Caco-2 (cell line): ENCODE results near the gene FAS. TPM values are rescaled to one million over a fixed set of nuclear protein-coding genes. Genes with fewer than 3 reads are reported as not detected.

Source experiments
- BruUV-seq: library from RNA; stranded (reverse); fragments of 400-500 nt; replicated peaks from 2 replicates; lab custom pipeline; 2021; lab: Mats Ljungman, UMichigan
- CTCF ChIA-PET: fragments of 300-600 bp; sonication (Branson Sonifier 250); formaldehyde crosslinking; loops from one replicate; lab custom pipeline; 2022; ENCODE audit warnings: antibody characterized with exemption; lab: Charles Lee
- POLR2A ChIA-PET: fragments of 300-600 bp; sonication (Branson Sonifier 250); formaldehyde crosslinking; loops from one replicate; lab custom pipeline; 2022; ENCODE audit warnings: antibody characterized with exemption; lab: Charles Lee
- DNase-seq, 2 experiments: peaks; one replicate each; pipeline versions ENCODE4 v3.0.0 to v3.0.0-alpha.2; 2020 to 2022
- H3K27me3 ChIP-seq: replicated peaks from 2 replicates; pipeline ENCODE4 v1.6.0; 2011; ENCODE audit warnings: low read length; ENCODE audit not compliant: control insufficient read depth, insufficient read depth
- H3K36me3 ChIP-seq: 2 replicates; pipeline ENCODE4 v1.5.1; 2011; ENCODE audit warnings: low read length; ENCODE audit not compliant: control insufficient read depth, insufficient read depth
- H3K4me1 ChIP-seq: fragments of 250-450 bp; sonication (Bioruptor Pico); 2 replicates; pipeline ENCODE4 v1.5.1; 2020; ENCODE audit warnings: mild to moderate bottlenecking
- H3K4me3 ChIP-seq: 2 replicates; pipeline ENCODE4 v1.5.1; 2011; ENCODE audit warnings: low read depth, mild to moderate bottlenecking, control low read depth, low read length
- H3K9me3 ChIP-seq: fragments of 250-450 bp; sonication (Bioruptor Pico); 2 replicates; pipeline ENCODE4 v1.5.1; 2020; ENCODE audit warnings: mild to moderate bottlenecking, moderate library complexity
- H3K27ac Mint-ChIP-seq: one replicate; pipeline ENCODE4 v1.8.0; 2022; ENCODE audit warnings: mixed read lengths; ENCODE audit not compliant: unreplicated experiment
- H3K27me3 Mint-ChIP-seq: one replicate; pipeline ENCODE4 v1.8.0; 2022; ENCODE audit warnings: mixed read lengths; ENCODE audit not compliant: insufficient read depth, unreplicated experiment
- H3K36me3 Mint-ChIP-seq: one replicate; pipeline ENCODE4 v1.8.0; 2022; ENCODE audit warnings: mild to moderate bottlenecking, mixed read lengths; ENCODE audit not compliant: insufficient read depth, unreplicated experiment
- H3K4me1 Mint-ChIP-seq: one replicate; pipeline ENCODE4 v1.8.0; 2022; ENCODE audit warnings: low read depth, mixed read lengths; ENCODE audit not compliant: unreplicated experiment
- H3K4me3 Mint-ChIP-seq: one replicate; pipeline ENCODE4 v1.8.0; 2022; ENCODE audit warnings: mild to moderate bottlenecking, moderate library complexity, mixed read lengths; ENCODE audit not compliant: unreplicated experiment
- H3K9me3 Mint-ChIP-seq: one replicate; pipeline ENCODE4 v1.8.0; 2022; ENCODE audit warnings: mixed read lengths; ENCODE audit not compliant: unreplicated experiment
- CTCF ChIP-seq, 2 experiments: fragments of 200-600 bp in 1 of 2; IDR thresholded peaks; 1 replicate in 1 of 2; 2 replicates in 1 of 2; pipeline versions ENCODE4 v1.5.1 to v1.8.0; 2011 to 2022; ENCODE audit warnings: antibody characterized with exemption in 1 of 2, control low read depth in 1 of 2, inconsistent platforms in 1 of 2, low read depth in 1 of 2, low read length in 1 of 2, mild to moderate bottlenecking in 1 of 2, moderate library complexity in 1 of 2; ENCODE audit not compliant: insufficient read depth in 1 of 2, severe bottlenecking in 1 of 2, unreplicated experiment in 1 of 2
- intact Hi-C: fragments of 100-400 bp; cut with micrococcal nuclease; formaldehyde crosslinking; loops from one replicate; pipeline ENCODE4 v1.10.0; 2022; ENCODE audit not compliant: unreplicated experiment
- total RNA-seq: library from RNA; stranded (reverse); gene quantifications from 2 replicates; pipeline ENCODE4 v1.2.3, GENCODE V29; 2022

FAS gene
- total RNA-seq, 1 experiment from 2014 or later, result not detected

DNA sequence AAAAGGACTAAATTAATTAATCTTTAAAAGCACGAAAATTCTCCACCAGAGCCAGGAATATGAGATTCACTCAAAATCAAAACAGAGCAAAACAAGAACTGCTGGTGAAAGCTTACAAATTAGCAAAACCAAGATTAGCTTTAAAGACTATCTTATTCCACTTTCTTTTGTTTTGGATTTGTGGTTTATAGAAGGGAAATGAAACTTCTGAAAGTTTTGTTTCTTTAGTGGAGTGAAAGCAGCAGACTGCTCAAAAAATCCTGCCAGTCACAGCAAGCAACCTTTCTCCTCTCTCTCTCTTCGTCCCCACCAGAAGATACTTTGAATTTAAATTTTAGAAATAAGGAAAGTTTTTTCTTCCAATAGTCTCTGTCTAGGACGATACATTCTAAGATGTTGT, 45.8 kb upstream of the FAS start:
- BruUV-seq, result no TSS peak
- Histone ChIP-seq H3K4me3 (no peak overlapping the region), H3K4me1 (no peaks in the 10 kb centered on the region), H3K9me3 (no peaks in the 10 kb centered on the region), H3K36me3 (no peaks in the 10 kb centered on the region), H3K27me3 (peaks cover 1% of the 10 kb centered on the region)
- H3K9me3 Mint-ChIP-seq, result no peaks in the 10 kb centered on the region
- ChIA-PET CTCF (interaction anchor here (1.3 kb wide), 1 partner anchor 12 kb away, joined by 4 read pairs; no protein-coding TSS in a partner anchor), POLR2A (no interaction called here)
- DNase-seq, result no peak
- H3K4me1 Mint-ChIP-seq, result no peaks in the 10 kb centered on the region
- TF ChIP-seq CTCF (IDR thresholded peaks at IDR 0.05; ENCODE audit: insufficient read depth in 1 of 2, low read depth in 1 of 2, low read length in 1 of 2, severe bottlenecking in 1 of 2, unreplicated experiment in 1 of 2), result no peak
- H3K27me3 Mint-ChIP-seq, result peaks cover 10% of the 10 kb centered on the region
- intact Hi-C loops, result no loop called here
- H3K27ac Mint-ChIP-seq, result no peak overlapping the region
- no peaks in the 10 kb centered on the region for H3K36me3 Mint-ChIP-seq
- H3K4me3 Mint-ChIP-seq, result no peak overlapping the region

DNA sequence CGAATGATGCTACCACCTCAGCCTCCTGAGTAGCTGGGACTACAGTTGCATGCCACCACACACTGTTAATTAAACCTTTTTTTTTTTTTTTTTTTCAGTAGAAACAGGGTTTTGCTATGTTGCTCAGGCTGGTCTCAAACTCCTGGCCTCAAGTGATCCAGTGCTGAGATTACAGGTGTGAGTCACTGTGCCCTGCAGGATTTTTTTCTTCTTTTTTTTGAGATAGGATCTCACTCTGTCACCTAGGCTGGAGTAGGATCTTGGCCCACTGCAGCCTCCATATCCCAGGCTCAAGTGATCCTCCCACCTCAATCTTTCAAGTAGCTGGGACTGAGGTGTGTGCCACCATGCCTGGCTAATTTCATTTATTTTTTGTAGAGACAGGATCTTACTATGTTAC, 44.4 kb upstream of the FAS start:
- intact Hi-C loops, result no loop called here
- no peaks in the 10 kb centered on the region for H3K36me3 ChIP-seq
- BruUV-seq, result no TSS peak
- H3K4me3 Mint-ChIP-seq, result no peak overlapping the region
- H3K9me3 ChIP-seq, result no peaks in the 10 kb centered on the region
- H3K9me3 Mint-ChIP-seq, result no peaks in the 10 kb centered on the region
- no peaks in the 10 kb centered on the region for H3K4me1 ChIP-seq
- POLR2A ChIA-PET, result no interaction called here
- no peak overlapping the region for H3K4me3 ChIP-seq
- DNase-seq, result no peak
- CTCF ChIA-PET, result no interaction called here
- no peak for TF ChIP-seq CTCF (IDR thresholded peaks at IDR 0.05; ENCODE audit: insufficient read depth in 1 of 2, low read depth in 1 of 2, low read length in 1 of 2, severe bottlenecking in 1 of 2, unreplicated experiment in 1 of 2)
- peaks cover 11% of the 10 kb centered on the region for H3K27me3 Mint-ChIP-seq
- no peak overlapping the region for H3K27ac Mint-ChIP-seq
- no peaks in the 10 kb centered on the region for H3K4me1 Mint-ChIP-seq
- no peaks in the 10 kb centered on the region for H3K36me3 Mint-ChIP-seq
- H3K27me3 ChIP-seq, result peaks cover 1% of the 10 kb centered on the region

- CTCF ChIA-PET, result no interaction called here
- no TSS peak for BruUV-seq
Observed at GRCh38 chr10:88946965-88947590, 43.5 kb upstream of the FAS start.

More at GRCh38 chr10:88946965-88947590, 43.5 kb upstream of the FAS start:
- Histone ChIP-seq H3K36me3 (no peaks in the 10 kb centered on the region), H3K27me3 (peaks cover 1% of the 10 kb centered on the region), H3K4me1 (no peaks in the 10 kb centered on the region), H3K9me3 (no peaks in the 10 kb centered on the region), H3K4me3 (no peak overlapping the region)
- no peak overlapping the region for H3K4me3 Mint-ChIP-seq
- no peak overlapping the region for H3K27ac Mint-ChIP-seq
- H3K9me3 Mint-ChIP-seq, result no peaks in the 10 kb centered on the region
- H3K36me3 Mint-ChIP-seq, result no peaks in the 10 kb centered on the region
- H3K4me1 Mint-ChIP-seq, result no peaks in the 10 kb centered on the region
- POLR2A ChIA-PET, result no interaction called here
- no peak for TF ChIP-seq CTCF (IDR thresholded peaks at IDR 0.05; ENCODE audit: insufficient read depth in 1 of 2, low read depth in 1 of 2, low read length in 1 of 2, severe bottlenecking in 1 of 2, unreplicated experiment in 1 of 2)
- intact Hi-C loops, result no loop called here
- H3K27me3 Mint-ChIP-seq, result peaks cover 5% of the 10 kb centered on the region
- no peak for DNase-seq
